Endodermal cell (in vitro differentiated cells): Measurements from ENCODE around the gene BGLAP. TPM values are rescaled to one million over a fixed set of nuclear protein-coding genes. Genes with fewer than 3 reads are reported as not detected.
"Not testable (repeated sequence)": the region's sequence is repeated elsewhere in the genome, so short reads cannot be mapped to it uniquely, and the experiment has no call there.

Experiments
- DNase-seq: peaks from one replicate; pipeline ENCODE4 v3.0.0-alpha.2; 2017
- H3K27ac ChIP-seq: 2 replicates; pipeline ENCODE4 v1.5.1; 2013; ENCODE audit warnings: mild to moderate bottlenecking, low read depth, low read length, moderate library complexity
- H3K27me3 ChIP-seq: 2 replicates; pipeline ENCODE4 v1.6.1; 2013; ENCODE audit warnings: mild to moderate bottlenecking, low read length, moderate library complexity; ENCODE audit not compliant: insufficient read depth, control insufficient read depth, poor library complexity, severe bottlenecking
- H3K36me3 ChIP-seq: 2 replicates; pipeline ENCODE4 v1.7.0; 2013; ENCODE audit warnings: mild to moderate bottlenecking, low read length, moderate library complexity; ENCODE audit not compliant: control insufficient read depth, insufficient read depth
- H3K4me1 ChIP-seq: one replicate; pipeline ENCODE4 v1.7.0; 2013; ENCODE audit warnings: low read length; ENCODE audit not compliant: control insufficient read depth, insufficient read depth
- H3K4me3 ChIP-seq: 2 replicates; pipeline ENCODE4 v1.5.1; 2013; ENCODE audit warnings: mild to moderate bottlenecking, low read length, moderate library complexity
- H3K9ac ChIP-seq: 2 replicates; pipeline ENCODE4 v1.6.1; 2013; ENCODE audit warnings: mild to moderate bottlenecking, low read length, moderate library complexity; ENCODE audit not compliant: poor library complexity, severe bottlenecking; ENCODE audit errors: extremely low read depth
- H3K9me3 ChIP-seq: 2 replicates; pipeline ENCODE4 v1.6.1; 2013; ENCODE audit warnings: mild to moderate bottlenecking, low read length, moderate library complexity; ENCODE audit not compliant: control insufficient read depth
- H3K27ac Mint-ChIP-seq: 2 replicates; pipeline ENCODE4 v1.8.0; 2020; ENCODE audit warnings: mixed read lengths
- H3K27me3 Mint-ChIP-seq: 2 replicates; pipeline ENCODE4 v1.8.0; 2021; ENCODE audit warnings: mild to moderate bottlenecking, mixed read lengths; ENCODE audit not compliant: insufficient read depth
- H3K36me3 Mint-ChIP-seq: 2 replicates; pipeline ENCODE4 v1.8.0; 2020; ENCODE audit warnings: low read depth, mixed read lengths
- H3K4me1 Mint-ChIP-seq: 2 replicates; pipeline ENCODE4 v1.8.0; 2020; ENCODE audit warnings: mixed read lengths
- H3K4me3 Mint-ChIP-seq: 2 replicates; pipeline ENCODE4 v1.8.0; 2020; ENCODE audit warnings: mild to moderate bottlenecking, moderate library complexity, mixed read lengths
- H3K9me3 Mint-ChIP-seq: 2 replicates; pipeline ENCODE4 v1.8.0; 2020; ENCODE audit warnings: mild to moderate bottlenecking, mixed read lengths
- WGBS, 2 experiments: methylation state at CpG; one replicate each; pipeline versions ENCODE4 v1.1.5 to v1.1.7; 2013; ENCODE audit warnings: missing lambda C conversion rate in 2 of 2, mixed read lengths in 1 of 2; ENCODE audit not compliant: insufficient coverage in 1 of 2, insufficient read length in 1 of 2; 5-methylcytosine and 5-hydroxymethylcytosine counted together
- total RNA-seq, 2 donors: library from RNA; stranded (reverse); fragmentation: NEBNext Ultra II Directional in 1 of 2; extraction: Animal tissue kit (Norgen Biotek cat#: 25700) in 1 of 2; gene quantifications; 2 replicates in 1 of 2; 3 replicates in 1 of 2; pipeline ENCODE4 v1.2.1, GENCODE V29; 2021
- TF ChIP-seq, protein P1 (sequence below): fragments of 200-600 bp; sonication (generic); conservative IDR thresholded peaks from 2 replicates; pipeline ENCODE4 v1.5.0; 2021; ENCODE audit warnings: antibody characterized with exemption, mild to moderate bottlenecking

BGLAP gene
- total RNA-seq, 2 donors from 2014 or later = 4.6 to 5.4 TPM

DNA sequence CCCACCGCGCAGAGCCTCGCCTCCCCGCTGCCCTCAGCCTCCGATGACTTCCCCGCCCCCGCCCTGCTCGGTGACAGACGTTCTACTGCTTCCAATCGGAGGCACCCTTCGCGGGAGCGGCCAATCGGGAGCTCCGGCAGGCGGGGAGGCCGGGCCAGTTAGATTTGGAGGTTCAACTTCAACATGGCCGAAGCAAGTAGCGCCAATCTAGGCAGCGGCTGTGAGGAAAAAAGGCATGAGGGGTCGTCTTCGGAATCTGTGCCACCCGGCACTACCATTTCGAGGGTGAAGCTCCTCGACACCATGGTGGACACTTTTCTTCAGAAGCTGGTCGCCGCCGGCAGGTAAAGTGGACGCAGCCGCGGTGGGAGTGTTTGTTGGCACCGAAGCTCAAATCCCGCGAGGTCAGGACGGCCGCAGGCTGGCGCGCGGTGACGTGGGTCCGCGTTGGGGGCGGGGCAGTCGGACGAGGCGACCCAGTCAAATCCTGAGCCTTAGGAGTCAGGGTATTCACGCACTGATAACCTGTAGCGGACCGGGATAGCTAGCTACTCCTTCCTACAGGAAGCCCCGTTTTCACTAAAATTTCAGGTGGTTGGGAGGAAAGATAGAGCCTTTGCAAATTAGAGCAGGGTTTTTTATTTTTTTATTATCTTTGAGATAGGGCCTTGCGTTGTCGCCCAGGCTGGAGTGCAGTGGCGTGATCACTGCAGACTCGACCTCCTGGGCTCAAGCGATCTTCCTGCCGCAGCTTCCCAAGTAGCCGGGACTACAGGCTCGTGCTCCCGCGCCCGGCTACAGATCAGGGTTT lies 28.9 kb upstream of the BGLAP start, which contains the start of gene PMF1:
Gene PMF1 (plus strand): TSS at position 175 of the 811 bp plus-strand sequence. CDS start 9 bp downstream, at position 184.
- Mint-ChIP-seq H3K9me3 (no peaks in the 10 kb centered on the region), H3K4me1 (peaks cover 30% of the 10 kb centered on the region), H3K4me3 (peak within 1 kb of the TSS; percentile 89), H3K36me3 (peaks cover 56% of the 10 kb centered on the region), H3K27ac (peak within 1 kb of the TSS; percentile 100), H3K27me3 (no peaks in the 10 kb centered on the region)
- peak within 1 kb of the TSS; percentile 89 for H3K4me3 ChIP-seq
- H3K9me3 ChIP-seq = no peaks in the 10 kb centered on the region
- no peaks in the 10 kb centered on the region for H3K27me3 ChIP-seq
- no peaks in the 10 kb centered on the region for H3K4me1 ChIP-seq
- TF ChIP-seq, protein P1, sequence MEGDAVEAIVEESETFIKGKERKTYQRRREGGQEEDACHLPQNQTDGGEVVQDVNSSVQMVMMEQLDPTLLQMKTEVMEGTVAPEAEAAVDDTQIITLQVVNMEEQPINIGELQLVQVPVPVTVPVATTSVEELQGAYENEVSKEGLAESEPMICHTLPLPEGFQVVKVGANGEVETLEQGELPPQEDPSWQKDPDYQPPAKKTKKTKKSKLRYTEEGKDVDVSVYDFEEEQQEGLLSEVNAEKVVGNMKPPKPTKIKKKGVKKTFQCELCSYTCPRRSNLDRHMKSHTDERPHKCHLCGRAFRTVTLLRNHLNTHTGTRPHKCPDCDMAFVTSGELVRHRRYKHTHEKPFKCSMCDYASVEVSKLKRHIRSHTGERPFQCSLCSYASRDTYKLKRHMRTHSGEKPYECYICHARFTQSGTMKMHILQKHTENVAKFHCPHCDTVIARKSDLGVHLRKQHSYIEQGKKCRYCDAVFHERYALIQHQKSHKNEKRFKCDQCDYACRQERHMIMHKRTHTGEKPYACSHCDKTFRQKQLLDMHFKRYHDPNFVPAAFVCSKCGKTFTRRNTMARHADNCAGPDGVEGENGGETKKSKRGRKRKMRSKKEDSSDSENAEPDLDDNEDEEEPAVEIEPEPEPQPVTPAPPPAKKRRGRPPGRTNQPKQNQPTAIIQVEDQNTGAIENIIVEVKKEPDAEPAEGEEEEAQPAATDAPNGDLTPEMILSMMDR = no peak
- H3K9ac ChIP-seq = peak within 1 kb of the TSS; percentile 94
- peaks cover 47% of the 10 kb centered on the region for H3K36me3 ChIP-seq
- peak within 1 kb of the TSS; percentile 95 for H3K27ac ChIP-seq
- DNase-seq = peak; percentile 99
- WGBS, 2 experiments = 0% methylated on average over 29 to 61 of the region's 61 CpGs

DNA sequence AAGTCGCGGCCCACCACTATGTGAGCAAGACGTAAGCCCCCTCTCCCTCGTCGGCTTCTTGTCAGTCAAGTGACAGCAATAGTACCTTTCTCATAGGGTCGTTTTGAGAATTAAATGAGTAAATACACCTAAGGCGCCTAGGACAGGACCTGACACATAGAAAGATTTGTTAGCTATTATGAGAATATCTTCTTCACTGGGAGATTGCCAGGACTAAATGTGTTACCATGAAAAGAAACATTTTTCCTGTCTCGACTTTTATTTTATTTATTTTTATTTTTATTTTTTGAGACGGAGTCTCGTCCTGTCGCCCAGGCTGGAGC lies 28.4 kb upstream of the BGLAP start:
- H3K27ac ChIP-seq = peak overlapping the region; percentile 95
- H3K9me3 ChIP-seq = no peaks in the 10 kb centered on the region
- H3K4me1 ChIP-seq = no peaks in the 10 kb centered on the region
- H3K36me3 Mint-ChIP-seq = peaks cover 56% of the 10 kb centered on the region
- H3K9ac ChIP-seq = peak overlapping the region; percentile 94
- peak overlapping the region; percentile 89 for H3K4me3 Mint-ChIP-seq
- H3K9me3 Mint-ChIP-seq = no peaks in the 10 kb centered on the region
- peaks cover 43% of the 10 kb centered on the region for H3K36me3 ChIP-seq
- peak overlapping the region; percentile 100 for H3K27ac Mint-ChIP-seq
- DNase-seq = no peak
- peak overlapping the region; percentile 89 for H3K4me3 ChIP-seq
- peaks cover 31% of the 10 kb centered on the region for H3K4me1 Mint-ChIP-seq
- no peaks in the 10 kb centered on the region for H3K27me3 ChIP-seq
- no peaks in the 10 kb centered on the region for H3K27me3 Mint-ChIP-seq
- TF ChIP-seq, protein P1 = no peak
- WGBS, 2 experiments = 35 to 50% methylated on average over 6 to 10 of the region's 11 CpGs

GRCh38 chr1:156214024-156214748 lies 27.8 kb upstream of the BGLAP start:
- peak overlapping the region; percentile 89 for H3K4me3 Mint-ChIP-seq
- H3K9me3 ChIP-seq = no peaks in the 10 kb centered on the region
- H3K4me1 Mint-ChIP-seq = peaks cover 25% of the 10 kb centered on the region
- 89 to 93% methylated on average over 15 to 16 of the region's 16 CpGs for WGBS, 2 experiments
- no peak overlapping the region for H3K27ac ChIP-seq
- TF ChIP-seq, protein P1 = no peak
- H3K4me3 ChIP-seq = peak overlapping the region; percentile 89
- peak overlapping the region; percentile 86 for H3K27ac Mint-ChIP-seq
- H3K4me1 ChIP-seq = no peaks in the 10 kb centered on the region
- no peaks in the 10 kb centered on the region for H3K27me3 Mint-ChIP-seq
- peaks cover 52% of the 10 kb centered on the region for H3K36me3 Mint-ChIP-seq
- peak; percentile 47 for DNase-seq
- no peaks in the 10 kb centered on the region for H3K27me3 ChIP-seq
- H3K9me3 Mint-ChIP-seq = no peaks in the 10 kb centered on the region
- H3K36me3 ChIP-seq = peaks cover 41% of the 10 kb centered on the region
- no peak overlapping the region for H3K9ac ChIP-seq

DNA sequence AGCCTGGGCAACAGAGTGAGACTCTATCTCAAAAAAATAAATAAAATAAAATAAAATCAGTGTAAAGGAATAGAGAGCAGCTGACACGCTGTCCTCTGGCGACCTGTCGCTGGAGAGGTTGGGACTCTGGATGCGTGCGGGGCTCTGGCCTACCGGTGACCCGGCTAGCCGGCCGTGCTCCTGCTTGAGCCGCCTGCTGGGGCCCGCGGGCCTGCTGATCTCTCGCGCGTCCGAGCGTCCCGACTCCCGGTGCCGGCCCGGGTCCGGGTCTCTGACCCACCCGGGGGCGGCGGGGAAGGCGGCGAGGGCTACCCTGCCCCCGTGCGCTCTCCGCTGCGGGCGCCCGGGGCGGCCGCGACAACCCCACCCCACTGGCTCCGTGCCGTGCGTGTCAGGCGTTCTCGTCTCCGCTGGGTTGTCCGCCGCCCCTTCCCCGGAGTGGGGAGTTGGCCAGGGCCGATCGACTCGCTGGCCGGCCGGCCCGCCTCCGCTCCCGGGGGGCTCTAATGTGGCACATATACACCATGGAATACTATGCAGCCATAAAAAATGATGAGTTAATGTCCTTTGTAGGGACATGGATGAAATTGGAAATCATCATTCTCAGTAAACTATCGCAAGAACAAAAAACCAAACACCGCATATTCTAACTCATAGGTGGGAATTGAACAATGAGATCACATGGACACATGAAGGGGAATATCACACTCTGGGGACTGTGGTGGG lies 25.5 kb upstream of the BGLAP start:
- not testable (repeated sequence) for H3K4me3 ChIP-seq, H3K4me3 Mint-ChIP-seq, H3K27ac ChIP-seq, H3K9me3 Mint-ChIP-seq, H3K27me3 ChIP-seq, H3K9ac ChIP-seq, DNase-seq, H3K4me1 ChIP-seq, H3K27me3 Mint-ChIP-seq, H3K9me3 ChIP-seq, H3K27ac Mint-ChIP-seq
- peaks cover 21% of the 10 kb centered on the region for H3K4me1 Mint-ChIP-seq
- WGBS, 2 experiments = 95% methylated on average over 35 to 52 of the region's 55 CpGs
- peaks cover 51% of the 10 kb centered on the region for H3K36me3 Mint-ChIP-seq
- H3K36me3 ChIP-seq = peaks cover 30% of the 10 kb centered on the region
